GM18507 (cell line): ENCODE measurements around the gene FOSB.
"Not testable (repeated sequence)": the region's sequence is repeated elsewhere in the genome, so short reads cannot be mapped to it uniquely, and the experiment has no call there.

Experiments used
- DNase-seq: peaks from one replicate; pipeline ENCODE4 v3.0.0; 2011; ENCODE audit warnings: low read depth; ENCODE audit not compliant: insufficient read length; ENCODE audit errors: extremely low spot score
- FAIRE-seq: peaks from 2 replicates; lab custom pipeline; 2011; peaks lifted over from hg19 to GRCh38; lab: Jason Lieb, UNC

The FOSB gene

DNA sequence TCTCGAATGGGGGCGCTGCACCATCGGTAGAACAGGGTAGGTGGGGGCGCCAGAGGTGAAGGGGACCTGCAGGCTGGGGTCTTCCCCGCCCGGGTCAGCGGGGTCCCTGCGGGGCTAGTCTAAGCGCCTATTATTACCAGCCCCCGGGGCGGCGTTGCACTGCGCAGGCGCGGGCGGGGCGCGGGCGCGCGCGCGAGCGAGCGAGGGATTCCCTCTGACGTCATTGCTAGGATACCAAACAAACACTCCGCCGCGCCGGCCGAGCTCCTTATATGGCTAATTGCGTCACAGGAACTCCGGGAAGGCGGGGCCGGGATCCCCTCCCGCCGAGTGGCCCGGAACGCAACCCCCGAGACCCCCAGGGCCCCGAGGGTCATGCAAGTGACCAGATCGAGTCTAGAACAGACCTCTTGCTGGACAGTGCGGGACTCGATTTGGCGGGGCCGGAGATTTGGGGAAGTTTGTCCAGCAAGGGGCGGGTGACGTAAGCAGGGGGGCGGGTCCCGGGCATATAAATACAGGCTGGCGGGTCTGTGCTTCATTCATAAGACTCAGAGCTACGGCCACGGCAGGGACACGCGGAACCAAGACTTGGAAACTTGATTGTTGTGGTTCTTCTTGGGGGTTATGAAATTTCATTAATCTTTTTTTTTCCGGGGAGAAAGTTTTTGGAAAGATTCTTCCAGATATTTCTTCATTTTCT lies at the start of gene FOSB:
TSS of gene FOSB (plus strand) at position 541 of the 703 bp plus-strand sequence. CDS start 591 bp downstream, outside the sequence.
- peak; percentile 92 for FAIRE-seq
- peak; percentile 82 for DNase-seq

DNA sequence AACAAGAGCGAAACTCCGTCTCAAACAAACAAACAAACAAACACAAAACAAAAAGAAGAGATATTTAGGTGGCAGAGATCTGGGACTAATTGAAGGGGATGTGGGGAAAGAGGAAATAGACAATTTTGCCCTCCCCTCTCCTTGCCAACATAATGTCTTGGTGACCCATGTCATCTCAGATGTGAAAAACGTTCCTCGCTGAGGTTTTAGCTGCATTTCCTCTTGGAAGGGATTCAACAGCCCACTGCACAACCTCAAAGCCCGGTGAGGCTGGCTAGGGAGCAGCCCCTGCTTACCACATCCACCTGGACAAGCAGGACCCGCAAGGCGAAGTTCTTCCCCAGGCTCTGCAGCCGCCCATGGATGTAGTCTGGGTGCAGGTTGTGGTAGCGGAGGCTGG lies 49.0 kb upstream of the FOSB start:
- peak; percentile 67 for FAIRE-seq

DNA sequence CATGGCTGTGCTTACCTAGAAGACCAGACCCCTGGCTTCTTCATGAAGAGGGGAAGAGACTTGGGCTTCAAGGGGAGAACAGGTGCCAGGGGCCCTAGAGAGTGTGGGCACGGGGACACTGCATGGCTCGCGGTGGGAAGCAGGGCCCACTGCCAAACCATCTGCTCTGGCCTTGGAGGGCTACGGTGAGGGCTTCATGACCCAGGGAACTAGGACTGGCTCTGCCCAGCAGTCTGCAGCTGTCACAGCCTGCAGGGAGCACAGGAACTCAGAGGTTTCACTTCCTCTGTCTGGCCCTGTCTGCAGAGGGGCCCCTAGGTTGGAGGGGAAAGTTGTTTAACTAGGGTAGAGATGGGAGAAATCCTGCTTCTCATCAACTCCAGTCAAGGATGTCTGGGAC lies 48.4 kb upstream of the FOSB start:
- DNase-seq (peak; percentile 73), FAIRE-seq (peak; percentile 95)

More for the DNA sequence above, 49.0 kb upstream of the FOSB start:
- DNase-seq, result no peak

DNA sequence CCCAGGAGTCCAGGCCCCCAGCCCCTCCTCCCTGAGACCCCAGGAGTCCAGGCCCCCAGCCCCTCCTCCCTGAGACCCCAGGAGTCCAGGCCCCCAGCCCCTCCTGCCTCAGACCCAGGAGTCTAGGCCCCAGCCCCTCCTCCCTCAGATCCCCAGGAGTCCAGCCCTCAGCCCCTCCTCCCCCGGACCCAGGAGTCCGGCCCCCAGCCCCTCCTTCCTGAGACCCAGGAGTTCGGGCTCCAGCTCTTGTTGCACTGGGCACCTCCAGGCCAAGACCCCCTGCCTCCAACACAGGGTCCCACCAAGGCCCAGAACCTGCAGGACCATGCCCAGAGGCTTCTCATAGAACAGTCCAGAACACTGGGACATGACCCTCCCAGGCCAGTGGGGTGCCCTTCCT lies 47.9 kb upstream of the FOSB start:
- no peak for DNase-seq
- FAIRE-seq, result no peak

DNA sequence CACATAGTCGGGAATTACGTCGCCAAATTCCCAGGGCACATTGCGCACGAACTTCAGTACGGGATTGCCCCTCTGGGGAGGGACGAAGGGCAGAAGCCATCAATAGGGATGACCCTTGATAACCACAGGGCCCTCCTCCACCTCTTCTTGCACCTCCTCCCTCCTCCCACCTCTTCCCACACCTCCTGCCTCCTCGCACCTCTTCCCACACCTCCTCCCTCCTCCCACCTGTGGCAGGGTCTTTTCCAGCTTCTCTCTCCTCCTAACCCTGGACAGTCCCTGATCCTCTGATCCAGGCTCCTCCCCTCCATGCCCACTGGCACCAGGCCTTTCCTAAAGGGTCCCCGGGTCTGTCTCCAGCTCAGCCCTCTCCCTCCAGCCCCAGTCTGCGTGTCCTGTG lies 47.4 kb upstream of the FOSB start:
- FAIRE-seq, result no peak
- no peak for DNase-seq

DNA sequence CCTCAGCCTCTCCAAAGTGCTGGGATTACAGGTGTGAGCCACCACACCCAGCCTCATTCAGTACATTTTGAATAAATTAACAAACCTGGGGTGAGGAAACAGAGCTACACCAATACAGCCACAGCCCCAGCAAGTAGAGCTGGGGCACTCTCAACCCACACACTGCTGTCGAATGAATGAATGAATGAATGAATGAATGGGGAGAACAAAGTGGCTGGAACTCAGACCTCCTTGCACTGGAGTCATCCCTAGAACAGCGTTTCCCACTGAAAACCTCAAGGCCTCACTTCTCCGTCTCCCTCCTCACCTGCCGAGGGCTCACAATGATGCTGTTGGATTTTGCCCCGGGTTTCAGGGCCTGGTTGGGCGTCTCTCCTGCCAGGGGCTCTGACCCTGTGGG lies 46.9 kb upstream of the FOSB start:
- DNase-seq, result no peak
- no peak for FAIRE-seq

DNA sequence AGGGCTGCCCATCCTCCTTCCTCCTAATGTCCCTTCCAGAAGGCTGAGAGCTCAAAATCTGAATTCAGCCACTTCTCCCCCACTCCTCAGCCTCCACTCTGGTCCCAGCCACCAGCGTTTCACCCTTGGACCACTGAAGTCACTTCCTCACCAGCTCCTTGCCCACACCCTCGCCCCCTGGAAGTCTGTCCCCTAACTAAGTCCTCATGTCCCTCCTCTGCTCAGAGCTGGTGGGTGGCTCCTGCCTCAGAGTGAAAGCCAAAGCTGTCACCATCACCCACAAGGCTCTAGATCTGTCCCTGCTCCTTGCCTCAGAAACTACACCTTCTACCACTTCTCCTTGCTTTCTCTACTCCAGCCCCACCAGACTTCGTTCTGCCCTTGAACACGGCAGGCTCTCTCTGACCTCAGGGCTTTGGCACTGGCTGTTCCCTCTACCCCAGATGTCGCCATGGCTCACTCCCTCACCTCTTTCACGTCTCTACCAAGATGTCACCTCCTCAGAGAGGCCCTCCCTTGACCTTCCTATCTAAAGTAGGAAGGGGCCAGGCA lies 45.8 kb upstream of the FOSB start:
- DNase-seq (no peak), FAIRE-seq (no peak)

DNA sequence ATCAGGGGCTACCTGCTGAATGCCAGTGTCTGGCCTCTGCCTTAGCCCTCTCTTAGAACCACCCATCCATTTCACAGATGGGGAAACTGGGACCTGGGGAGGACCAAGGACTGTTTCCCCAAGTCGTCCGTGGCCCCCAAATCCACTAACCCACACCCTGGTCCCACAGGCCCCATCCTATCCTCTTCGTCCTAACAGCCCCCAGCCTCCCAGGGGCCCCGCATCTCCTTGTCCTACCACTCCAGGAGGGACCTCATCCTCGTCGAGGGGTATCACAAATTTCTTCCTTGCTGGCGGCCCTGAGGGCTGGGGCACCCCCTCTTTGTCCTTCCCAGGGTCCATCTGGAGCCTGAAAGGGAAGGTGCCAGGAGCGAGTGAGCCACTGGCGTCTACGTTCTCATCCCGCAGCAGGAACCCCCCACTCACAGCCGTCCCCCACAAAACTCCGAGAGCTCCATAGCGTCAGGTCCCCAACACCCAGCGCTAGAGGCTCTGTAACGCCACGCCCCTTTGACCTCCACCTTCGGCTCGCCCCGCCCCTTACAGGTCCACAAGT lies 44.7 kb upstream of the FOSB start:
- FAIRE-seq (no peak), DNase-seq (no peak)

DNA sequence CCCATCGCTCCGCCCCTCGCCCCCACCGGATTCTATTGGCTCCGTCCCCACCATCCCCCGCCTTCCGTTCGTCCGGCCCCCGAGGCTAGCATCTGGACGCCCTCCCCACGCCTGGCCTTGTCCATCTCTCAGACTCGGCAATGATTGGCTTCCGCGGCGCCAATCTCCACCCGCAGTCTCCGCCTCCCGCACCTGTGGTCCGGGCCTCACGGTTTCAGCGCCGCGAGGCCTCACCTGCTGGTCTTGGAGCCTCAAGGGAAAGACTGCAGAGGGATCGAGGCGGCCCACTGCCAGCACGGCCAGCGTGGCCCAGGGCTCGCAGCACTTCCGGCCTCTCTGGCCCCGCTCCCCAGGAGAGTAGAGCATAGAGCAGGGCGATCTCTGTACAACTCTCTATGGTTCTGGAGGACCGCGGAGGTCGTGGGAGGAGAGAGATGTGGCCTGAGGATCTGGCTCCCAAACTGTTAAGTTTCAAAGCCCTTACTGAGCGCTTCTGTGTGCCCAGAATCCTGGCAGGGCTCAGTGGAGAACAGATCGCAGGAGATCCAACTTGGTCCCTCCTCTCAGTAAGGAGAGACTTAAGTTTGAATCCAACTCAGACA lies 44.1 kb upstream of the FOSB start, which contains the start of gene ERCC1:
TSS of gene ERCC1 (minus strand) at position 329 of the 602 bp plus-strand sequence. CDS start 543 bp downstream, outside the sequence.
- FAIRE-seq, result peak; percentile 95

DNA sequence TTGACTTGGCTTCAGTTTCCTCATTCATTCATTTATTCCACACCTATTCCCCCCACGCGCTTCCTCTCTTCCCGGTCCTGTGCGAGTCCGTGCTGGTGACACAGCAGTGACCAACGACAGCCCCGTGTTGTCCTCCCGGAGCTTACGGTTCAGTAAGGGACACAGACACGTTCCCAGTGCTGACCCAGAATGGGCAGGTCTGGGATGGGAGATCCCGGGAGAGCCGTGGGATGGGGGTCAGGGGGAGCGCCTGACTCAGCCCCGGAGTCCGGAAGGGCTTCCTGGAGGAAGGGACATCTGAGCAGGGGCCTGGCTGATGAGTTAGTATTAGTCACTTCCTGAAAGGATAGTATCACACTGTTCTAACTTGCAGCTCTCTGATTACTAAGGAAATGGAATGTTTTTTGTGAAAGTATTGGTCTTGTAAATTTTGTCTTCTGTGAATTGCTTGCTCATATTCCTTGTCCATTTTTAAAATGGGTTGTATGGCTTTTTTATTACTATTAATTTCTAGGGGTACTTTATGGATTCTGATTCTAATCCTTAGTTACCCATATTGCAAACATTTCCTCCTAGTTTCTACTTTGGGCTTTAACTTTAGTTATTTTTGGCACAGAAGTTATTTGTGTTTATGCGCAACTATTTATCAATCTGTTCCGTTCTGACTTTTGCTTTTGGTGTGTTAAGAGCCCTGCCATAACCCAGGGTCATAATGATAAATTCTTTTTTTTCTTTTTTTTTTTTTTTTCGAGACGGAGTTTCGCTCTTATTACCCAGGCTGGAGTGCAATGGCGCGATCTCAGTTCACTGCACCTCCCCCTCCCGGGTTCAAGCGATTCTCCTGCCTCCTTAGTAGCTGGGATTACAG lies 43.4 kb upstream of the FOSB start:
- DNase-seq (no peak), FAIRE-seq (peak; percentile 79)

More for the DNA sequence above, 44.1 kb upstream of the FOSB start, which contains the start of gene ERCC1:
- DNase-seq, result peak; percentile 94

DNA sequence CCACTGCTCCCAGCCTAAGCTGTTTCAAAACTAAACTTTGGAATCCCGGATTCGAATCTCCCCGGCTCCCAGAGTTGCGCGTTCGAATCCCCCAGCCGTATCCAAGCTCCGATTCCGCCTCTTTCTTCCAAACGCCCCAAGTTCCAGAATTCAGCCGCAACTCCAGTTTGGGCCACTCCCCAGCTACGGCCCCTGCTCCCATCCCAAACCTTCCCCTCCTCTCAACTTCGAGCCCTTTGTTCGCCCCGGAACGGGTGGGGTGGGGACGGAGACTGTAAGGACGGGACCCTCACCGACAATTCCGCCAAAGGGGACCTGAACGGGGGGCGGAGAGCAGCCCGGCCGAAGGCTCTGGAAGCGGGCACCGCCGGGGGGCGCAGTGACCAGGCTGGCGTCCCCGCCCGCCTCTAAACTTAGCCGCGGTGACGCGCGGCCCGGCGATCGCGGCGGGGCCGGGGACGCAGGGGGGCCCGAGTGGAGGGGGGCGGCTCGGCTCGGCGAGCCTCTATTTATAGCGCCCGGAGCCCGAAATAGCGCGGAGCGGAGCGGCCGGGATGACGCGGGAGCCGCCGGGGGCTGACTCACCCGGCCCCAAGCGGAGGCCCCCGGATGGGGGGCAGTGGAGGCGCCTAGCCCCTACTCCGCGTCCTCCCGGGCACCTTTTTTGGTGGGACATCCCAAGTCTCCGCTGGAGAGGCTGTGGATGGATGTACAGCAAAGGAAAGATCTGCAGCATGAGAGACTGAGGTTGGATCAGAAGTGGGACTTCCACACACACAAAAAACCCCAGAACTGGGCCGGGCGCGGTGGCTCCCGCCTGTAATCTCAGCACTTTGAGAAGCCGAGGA lies 39.2 kb upstream of the FOSB start:
- FAIRE-seq, result no peak
- no peak for DNase-seq

DNA sequence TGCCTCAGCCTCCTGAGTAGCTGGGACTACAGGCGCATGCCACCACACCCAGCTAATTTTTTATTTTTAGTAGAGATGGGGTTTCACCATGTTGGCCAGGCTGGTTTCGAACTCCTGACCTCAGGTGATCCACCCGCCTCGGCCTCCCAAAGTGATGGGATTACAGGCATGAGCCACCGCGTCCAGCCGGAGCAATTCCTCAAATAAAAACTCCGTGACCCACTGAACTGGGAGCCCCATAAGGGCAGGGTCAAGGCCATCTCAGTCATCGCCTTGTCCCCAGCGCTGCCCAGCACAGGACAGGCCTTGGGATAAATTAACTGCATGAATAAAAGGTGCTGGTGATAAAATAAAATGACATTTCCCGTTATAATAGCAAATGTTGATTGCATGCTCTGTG lies 37.9 kb upstream of the FOSB start:
- FAIRE-seq, DNase-seq: not testable (repeated sequence)

DNA sequence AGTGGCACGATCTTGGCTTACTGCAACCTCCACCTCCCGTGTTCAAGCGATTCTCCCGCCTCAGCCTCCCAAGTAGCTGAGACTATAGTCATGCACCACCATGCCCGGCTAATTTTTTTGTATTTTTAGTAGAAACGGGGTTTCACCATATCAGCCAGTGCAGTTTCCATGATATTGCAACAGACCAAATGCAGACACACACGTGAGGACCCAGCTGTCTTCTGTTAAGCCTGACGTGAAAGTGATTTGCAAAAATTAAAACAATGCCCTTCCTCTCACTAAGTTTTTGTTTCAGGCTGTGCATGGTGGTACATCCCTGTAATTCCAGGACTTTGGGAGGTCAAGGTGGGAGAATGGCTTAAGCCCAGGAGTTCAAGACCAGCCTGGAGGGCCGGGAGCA lies 36.8 kb upstream of the FOSB start:
- not testable (repeated sequence) for FAIRE-seq, DNase-seq

DNA sequence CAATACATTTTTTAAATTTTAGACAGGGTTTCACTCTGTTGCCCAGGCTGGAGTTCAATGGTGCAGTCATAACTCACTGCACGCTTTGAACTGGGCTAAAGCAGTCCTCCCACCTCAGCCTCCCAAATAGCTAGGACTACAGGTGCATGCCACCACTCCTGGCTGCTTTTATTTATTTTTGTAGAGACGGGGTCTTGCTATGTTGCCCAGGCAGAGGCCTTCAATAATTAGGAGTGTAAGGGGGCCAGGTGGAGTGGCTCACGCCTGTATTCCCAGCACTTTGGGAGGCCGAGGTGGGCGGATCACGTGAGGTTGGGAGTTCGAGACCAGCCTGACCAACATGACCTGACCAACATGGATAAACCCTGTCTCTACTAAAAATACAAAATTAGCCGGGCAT lies 35.3 kb upstream of the FOSB start:
- not testable (repeated sequence) for DNase-seq, FAIRE-seq

DNA sequence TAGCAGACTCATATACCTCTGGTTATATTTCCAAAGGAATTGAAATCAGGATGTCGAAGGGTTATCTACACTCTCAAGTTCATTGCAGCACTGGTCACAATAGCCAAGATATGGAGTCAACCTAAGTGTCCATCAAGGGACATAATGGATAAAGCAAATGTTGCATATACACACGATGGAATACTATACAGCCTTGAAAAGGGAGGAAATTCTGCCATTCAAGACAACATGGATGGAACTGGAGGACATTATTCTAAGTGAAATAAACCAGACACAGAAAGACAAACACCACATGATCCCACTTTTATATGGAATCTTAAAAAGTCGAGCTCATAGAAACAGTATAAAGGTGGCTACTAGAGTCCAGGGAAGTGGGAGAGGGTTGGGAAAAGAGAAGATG lies 30.5 kb upstream of the FOSB start:
- FAIRE-seq, result no peak
- DNase-seq, result no peak

DNA sequence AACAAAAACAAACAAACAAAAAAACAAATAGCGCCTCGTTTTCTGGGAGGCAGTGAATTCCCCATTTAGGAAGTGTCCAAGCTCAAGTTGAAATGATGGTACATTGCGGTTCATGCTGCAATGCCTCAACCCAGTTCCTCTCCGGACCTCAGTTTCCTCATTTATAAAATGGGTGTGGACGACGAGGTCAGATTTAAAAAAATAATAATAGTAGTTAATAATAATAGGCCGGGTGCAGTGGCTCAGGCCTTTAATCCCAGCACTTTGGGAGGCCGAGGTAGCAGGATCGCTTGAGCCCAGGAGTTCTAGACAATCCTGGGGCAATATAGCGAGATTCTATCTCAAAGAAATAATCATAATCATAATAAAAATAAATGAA lies 28.6 kb upstream of the FOSB start:
- no peak for DNase-seq
- no peak for FAIRE-seq

DNA sequence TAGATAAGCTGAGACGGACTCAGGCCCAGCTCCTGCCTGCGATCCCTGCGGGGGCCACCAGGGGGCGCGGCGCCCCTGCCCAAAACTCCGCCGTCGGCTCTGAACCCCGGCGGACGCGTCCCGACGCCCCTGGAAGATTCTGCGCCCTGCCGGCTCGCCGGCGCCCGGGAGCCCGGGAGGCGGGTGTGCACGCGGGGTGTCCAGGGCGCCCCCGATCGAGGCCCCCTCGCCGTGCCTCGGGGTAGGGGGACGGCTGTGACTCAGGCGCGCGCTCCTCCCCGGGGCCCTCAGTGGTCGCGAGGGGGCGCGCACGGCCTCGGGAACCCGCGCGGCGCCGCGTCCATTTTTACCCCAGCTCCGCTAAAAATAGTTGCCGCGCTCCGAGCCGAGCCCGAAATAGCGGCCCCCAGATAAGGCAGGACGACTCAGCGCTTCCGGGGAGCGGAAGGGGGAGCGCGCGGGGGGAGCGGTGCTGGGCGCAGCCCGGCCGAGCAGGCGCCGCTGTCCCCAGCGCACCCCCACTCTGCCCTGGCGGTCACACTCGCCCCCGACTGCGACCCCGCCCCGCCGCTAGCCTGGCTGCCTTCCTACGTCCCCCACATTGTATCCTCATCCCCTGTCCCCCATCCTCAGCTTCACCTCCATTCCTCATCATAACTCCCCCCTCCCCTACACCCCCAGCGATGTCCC lies 28.1 kb upstream of the FOSB start:
- peak; percentile 82 for FAIRE-seq
- DNase-seq, result peak; percentile 66

DNA sequence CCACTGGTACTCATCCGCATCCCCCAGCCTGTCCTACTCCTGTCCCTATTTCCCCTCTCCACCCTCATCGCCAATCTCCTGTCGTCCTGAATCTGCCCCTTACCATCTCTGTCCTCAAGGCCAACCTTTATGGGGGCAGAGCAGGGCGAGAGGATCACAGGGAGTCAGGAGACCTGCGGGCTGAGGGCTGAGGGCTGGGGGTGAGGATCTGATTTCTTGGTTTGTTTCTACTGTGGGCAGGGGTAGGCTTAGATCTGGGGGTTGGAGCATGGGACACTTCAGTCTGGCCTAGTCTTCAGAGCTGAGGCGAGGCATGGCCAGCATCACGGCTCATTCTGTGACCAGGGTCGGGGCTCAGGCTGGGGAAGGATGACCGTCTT lies 27.5 kb upstream of the FOSB start:
- no peak for FAIRE-seq
- no peak for DNase-seq
